Hematopoietic multipotent progenitor cell treated with erythropoietin and hydrocortisone succinate and interleukin-3 and kit ligand, for 8 days (in vitro differentiated cells): ENCODE results near the gene GRB2.
"Not testable (repeated sequence)": the region's sequence is repeated elsewhere in the genome, so short reads cannot be mapped to it uniquely, and the experiment has no call there.

ENCODE experiments used
- DNase-seq: peaks from one replicate; pipeline ENCODE4 v3.0.0-alpha.2; 2015

GRB2 gene

DNA sequence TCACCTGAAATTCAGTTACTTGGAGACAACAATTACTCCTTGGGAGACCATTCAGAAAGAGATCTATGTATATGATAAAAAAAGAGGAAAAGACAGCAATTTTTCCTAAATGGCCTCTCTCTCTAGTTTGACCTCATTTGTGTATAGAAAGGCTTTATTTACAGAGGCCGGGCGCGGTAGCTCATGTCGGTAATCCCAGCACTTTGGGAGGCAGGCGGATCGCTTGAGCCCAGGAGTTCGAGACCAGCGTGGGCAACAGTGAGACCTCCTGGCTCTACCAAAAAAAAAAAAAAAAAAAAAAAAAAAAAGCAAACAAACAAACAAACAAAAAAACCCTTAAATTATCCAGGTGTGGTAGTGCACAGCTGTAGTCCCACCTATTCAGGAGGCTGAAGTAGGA, 20.7 kb downstream of the GRB2 start:
- DNase-seq, result no peak

DNA sequence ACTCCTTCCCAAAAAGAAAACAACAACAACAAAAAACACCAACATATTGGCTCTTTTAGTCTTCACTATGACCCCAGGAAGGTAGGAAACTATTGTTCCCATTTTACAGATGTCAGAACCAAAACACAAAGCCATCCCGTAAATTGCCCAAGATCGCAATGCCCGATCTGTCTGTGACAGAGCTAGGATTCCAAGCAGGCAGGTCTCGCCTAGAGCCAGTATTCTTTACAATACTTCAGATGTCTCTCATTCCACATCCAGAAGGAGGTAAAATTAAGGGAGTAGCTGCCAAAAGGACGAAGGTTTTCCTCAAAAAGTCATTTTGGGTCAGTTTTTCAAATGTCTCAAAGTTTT, 21.7 kb downstream of the GRB2 start:
- DNase-seq, result no peak

DNA sequence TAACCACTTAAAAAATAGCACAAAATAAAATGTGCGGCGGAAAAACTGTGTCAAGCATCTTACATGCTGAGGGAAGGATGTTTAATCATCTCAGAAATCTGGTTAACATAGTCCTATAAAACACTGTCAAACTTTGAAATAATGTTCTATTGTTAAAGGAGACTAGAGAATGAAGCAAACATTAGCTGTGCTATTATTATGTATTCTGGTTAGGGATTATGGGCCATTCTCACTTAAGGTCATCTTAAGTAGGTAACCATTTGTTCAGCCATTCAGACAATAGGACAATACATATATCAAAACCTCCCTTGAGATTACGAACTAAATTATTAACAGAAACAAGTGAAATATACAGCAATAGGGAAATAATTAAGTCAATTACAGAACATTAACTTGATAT, 24.7 kb downstream of the GRB2 start:
- DNase-seq, result no peak

DNA sequence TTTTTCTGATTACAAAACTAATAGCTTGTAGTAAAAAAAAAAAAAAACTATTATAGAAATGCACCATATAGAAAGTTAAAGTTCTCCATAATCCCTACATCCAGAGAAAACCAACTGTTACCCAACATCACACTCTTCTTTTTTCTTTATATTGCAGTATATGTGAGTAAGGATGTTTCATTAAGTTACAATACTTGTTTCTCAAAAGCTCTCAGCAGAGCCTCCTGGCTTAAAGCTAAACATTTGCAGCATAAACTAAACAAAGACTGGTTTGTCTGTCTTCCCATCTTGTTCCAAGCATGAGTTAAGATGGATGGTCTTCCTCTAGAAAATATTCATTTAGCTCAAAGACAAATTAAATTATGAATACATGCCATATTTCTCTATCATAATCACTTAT, 25.2 kb downstream of the GRB2 start:
- DNase-seq, result no peak

GRCh38 chr17:75379426-75379825, 26.1 kb downstream of the GRB2 start:
- not testable (repeated sequence) for DNase-seq

GRCh38 chr17:75373280-75373679, 32.2 kb downstream of the GRB2 start:
- no peak for DNase-seq

DNA sequence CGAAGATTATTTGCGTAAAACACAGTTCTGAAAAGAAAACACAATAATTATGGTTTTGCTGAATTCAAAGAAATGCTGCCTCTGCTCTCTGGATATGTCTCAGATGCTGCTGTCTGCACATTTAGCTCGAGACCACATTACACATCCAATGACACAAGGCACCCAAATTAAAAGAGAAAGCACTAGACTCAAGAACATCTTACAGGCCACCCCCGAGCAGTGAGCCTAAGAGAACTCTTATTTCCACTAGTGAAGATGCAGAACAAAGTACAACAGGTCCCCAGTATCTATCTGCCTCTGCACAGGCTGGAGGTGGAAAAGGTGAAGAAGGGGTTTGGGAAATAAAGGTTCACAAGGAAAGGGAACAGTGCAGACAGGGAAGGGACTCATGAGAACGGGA, 33.5 kb downstream of the GRB2 start:
- DNase-seq, result no peak

DNA sequence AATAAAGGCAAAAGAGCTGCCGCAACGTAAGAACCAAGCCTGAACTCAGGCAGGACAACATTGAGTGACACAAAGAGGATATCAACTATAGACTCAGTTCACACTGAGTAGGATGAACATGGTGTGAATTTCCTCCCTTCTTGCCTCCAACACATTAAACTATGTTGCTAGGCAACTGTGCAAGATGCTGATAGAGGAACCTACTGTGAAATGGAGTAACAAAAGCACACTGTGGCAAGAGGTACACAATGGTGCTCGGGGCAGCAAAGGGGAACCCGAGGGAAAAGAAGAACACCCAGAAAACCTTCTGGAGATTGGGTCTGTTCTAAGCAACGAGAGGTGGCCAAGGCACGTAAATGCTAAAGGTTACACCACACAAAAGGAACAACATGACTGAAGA, 34.1 kb downstream of the GRB2 start:
- no peak for DNase-seq

GRCh38 chr17:75370286-75370915, 35.1 kb downstream of the GRB2 start:
- DNase-seq, result no peak

- peak; percentile 55 for DNase-seq
Observed at GRCh38 chr17:75367838-75368789, 37.4 kb downstream of the GRB2 start.

GRCh38 chr17:75367312-75367711, 38.2 kb downstream of the GRB2 start:
- DNase-seq, result no peak

GRCh38 chr17:75366432-75366831, 39.0 kb downstream of the GRB2 start:
- no peak for DNase-seq

DNA sequence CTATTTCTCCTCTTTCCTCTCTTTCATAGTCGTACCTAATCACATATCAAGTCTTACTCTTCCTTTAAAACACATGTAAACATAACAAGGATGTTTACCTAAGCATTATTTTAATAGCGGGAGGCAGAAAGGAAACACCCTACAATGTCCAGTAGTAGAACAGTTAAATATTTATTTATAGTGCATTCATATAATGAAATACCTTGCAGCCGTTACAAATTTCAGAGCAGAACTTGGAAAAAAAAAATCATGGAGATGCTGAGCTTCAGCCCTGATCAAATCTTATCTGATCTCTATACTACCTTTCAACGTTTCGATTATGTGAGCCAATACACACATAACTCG, 39.6 kb downstream of the GRB2 start:
- DNase-seq, result no peak

- DNase-seq, result no peak
Observed at GRCh38 chr17:75365009-75365930, 40.2 kb downstream of the GRB2 start.

- DNase-seq, result no peak
Observed at GRCh38 chr17:75364078-75364477, 41.4 kb downstream of the GRB2 start.

DNA sequence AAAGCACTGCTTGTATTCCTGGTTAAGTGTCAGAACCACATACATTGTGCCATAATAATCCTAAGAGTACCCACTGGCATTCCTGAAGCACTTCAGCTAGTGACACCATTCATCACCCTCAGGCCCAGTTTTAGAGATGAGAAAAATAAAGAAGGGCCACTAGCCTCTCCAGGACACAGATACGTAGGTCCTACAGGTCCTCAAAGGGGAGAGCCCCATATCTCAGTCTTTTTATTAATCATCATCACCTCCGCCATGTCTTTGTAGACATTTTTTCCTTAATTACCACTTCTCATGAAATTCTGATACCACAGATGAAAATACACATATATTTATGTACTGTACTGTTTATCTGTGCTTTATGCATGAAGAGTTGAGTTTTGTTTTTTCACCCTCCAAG, 43.5 kb downstream of the GRB2 start:
- DNase-seq, result no peak

DNA sequence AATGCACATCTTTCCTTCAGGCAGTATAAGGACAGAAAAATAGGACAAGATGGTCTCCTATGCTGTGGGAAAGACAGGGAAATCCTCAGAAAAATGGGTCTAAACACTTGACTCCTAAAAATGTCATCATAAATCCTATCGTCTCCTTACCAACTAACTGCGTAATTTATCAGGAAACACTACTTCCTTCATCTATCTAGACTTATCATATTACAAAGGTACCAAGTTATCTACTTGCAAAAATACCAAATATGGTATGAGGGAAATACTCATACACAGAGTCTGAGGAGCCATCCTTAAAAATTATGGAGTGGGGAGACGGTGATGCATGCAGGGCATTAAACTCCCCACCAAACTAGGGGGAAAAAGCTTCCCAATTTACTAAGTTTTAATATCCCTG, 44.1 kb downstream of the GRB2 start:
- no peak for DNase-seq

GRCh38 chr17:75356260-75356937, 49.1 kb downstream of the GRB2 start:
- no peak for DNase-seq

DNA sequence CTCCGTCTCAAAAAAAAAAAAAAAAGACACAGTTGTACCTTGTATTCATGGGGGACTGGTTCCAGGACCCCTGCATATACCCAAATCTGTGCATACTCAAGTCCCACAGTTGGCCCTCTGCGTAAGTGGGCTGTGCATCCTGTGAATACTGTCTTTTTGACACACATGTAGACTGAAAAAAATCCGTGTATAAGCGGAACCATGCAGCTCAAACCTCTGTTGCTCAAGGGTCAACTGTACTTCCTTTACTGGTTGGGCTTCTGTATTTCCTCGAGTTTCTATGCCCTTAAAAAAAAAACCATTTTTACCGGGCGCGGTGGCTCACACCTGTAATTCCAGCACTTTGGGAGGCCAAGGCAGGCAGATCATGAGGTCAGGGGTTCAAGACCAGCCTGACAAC, 52.3 kb downstream of the GRB2 start:
- DNase-seq, result no peak

GRCh38 chr17:75352079-75352569, 53.4 kb downstream of the GRB2 start:
- no peak for DNase-seq

GRCh38 chr17:75350706-75351105, 54.8 kb downstream of the GRB2 start:
- DNase-seq, result no peak

DNA sequence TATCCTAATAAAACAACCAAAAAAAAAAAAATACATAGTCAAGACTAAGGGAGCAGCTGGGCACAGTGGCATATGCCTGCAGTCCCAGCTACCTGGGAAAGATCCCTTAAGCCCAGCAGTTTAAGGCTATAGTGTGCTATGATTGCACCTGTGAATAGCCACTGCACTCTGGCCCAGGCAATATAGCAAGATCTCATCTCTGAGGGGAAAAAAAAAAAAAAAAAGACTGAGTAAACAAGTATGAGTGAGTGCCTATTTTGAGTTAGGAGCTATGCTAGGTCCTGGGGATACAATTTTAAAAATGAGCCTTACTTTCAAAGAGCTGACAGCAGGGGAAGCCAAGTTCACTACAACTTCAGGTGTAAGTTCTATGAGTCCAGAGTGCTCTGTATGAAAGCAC, 55.4 kb downstream of the GRB2 start:
- DNase-seq, result no peak

DNA sequence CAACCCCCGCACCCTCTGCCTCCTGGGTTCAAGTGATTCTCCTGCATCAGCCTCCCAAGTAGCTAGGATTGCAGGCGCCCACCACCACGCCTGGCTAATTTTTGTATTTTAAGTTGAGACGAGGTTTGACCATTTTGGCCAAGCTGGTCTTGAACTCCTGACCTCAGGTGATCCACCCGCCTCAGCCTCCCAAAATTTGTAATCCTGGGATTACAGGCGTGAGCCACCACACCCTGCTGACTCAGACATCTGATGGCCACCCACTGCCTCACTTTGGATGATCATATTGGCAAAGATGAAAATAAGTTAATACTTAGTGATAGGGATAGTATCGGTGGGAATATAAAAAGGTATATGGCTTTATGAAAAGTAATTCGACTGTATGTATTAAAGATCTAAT, 55.9 kb downstream of the GRB2 start:
- DNase-seq, result no peak
